A549 (cell line): Measurements from ENCODE around the gene AHCYL2.

ENCODE experiments used
- CHD4 ChIP-seq: fragments of 200-600 bp; sonication (generic); IDR thresholded peaks from 2 replicates; pipeline ENCODE4 v1.6.1; 2016; ENCODE audit warnings: antibody characterized with exemption, mild to moderate bottlenecking, borderline replicate concordance
- CTCF ChIP-seq: fragments of >200 bp; sonication (Bioruptor Twin); formaldehyde crosslinking; IDR thresholded peaks from 3 replicates; pipeline ENCODE4 v1.5.1; 2016
- ELK1 ChIP-seq: fragments of 150-350 bp; IDR thresholded peaks from 2 replicates; pipeline ENCODE4 v1.6.1; 2014; ENCODE audit warnings: low read depth, mild to moderate bottlenecking, low read length
- FOSL2 ChIP-seq, 2 experiments: fragments of 450-650 bp in 1 of 2; fragments of >200 bp in 1 of 2; sonication (Bioruptor Twin) in 1 of 2; formaldehyde crosslinking; IDR thresholded peaks; 2 replicates each; pipeline versions ENCODE4 v1.5.0 to v1.6.1; 2016 to 2020; ENCODE audit warnings: mild to moderate bottlenecking in 1 of 2, moderate library complexity in 1 of 2
- JUNB ChIP-seq: fragments of >200 bp; sonication (Bioruptor Twin); formaldehyde crosslinking; IDR thresholded peaks from 2 replicates; pipeline ENCODE4 v1.6.1; 2016
- MAX ChIP-seq: IDR thresholded peaks from 2 replicates; pipeline ENCODE4 v1.6.1; 2012
- POLR2A ChIP-seq: IDR thresholded peaks from 2 replicates; pipeline ENCODE4 v1.6.1; 2012; ENCODE audit warnings: mild to moderate bottlenecking, low read length
- POLR2AphosphoS2 ChIP-seq: conservative IDR thresholded peaks from 2 replicates; pipeline ENCODE4 v1.6.1; 2012; ENCODE audit warnings: low read length, improper control_type of control experiment, inconsistent platforms
- RAD21 ChIP-seq, 2 experiments: fragments of >200 bp in 1 of 2; sonication (Bioruptor Twin) in 1 of 2; formaldehyde crosslinking in 1 of 2; IDR thresholded peaks in 1 of 2; conservative IDR thresholded peaks in 1 of 2; 2 replicates in 1 of 2; 3 replicates in 1 of 2; pipeline ENCODE4 v1.6.1; 2012 to 2018; ENCODE audit warnings: inconsistent platforms in 1 of 2
- SMC3 ChIP-seq: fragments of >200 bp; sonication (Bioruptor Twin); formaldehyde crosslinking; IDR thresholded peaks from 3 replicates; pipeline ENCODE4 v1.6.1; 2018; ENCODE audit warnings: inconsistent platforms
- USF2 ChIP-seq: fragments of 450-650 bp; IDR thresholded peaks from 2 replicates; pipeline ENCODE4 v1.6.1; 2014; ENCODE audit warnings: antibody characterized with exemption
- ZNF302 ChIP-seq: fragments of 250-450 bp; sonication (Bioruptor Pico); IDR thresholded peaks from 2 replicates; pipeline ENCODE4 v1.9.0; 2021; ENCODE audit warnings: inconsistent platforms, mild to moderate bottlenecking, moderate library complexity

- TF ChIP-seq CTCF: no peak
- no peak for TF ChIP-seq POLR2A
- no peak for TF ChIP-seq POLR2AphosphoS2
- TF ChIP-seq ZNF302: no peak
- TF ChIP-seq SMC3: no peak
- TF ChIP-seq ELK1: no peak
- no peak for TF ChIP-seq FOSL2 (IDR thresholded peaks at IDR 0.05)
- no peak for TF ChIP-seq FOSL2 (CRISPR knock-in tag; IDR thresholded peaks at IDR 0.05)
- no peak for TF ChIP-seq CHD4
- TF ChIP-seq USF2: no peak
- no peak for TF ChIP-seq MAX
- TF ChIP-seq JUNB: no peak
- no peak for TF ChIP-seq RAD21 (conservative IDR thresholded peaks at IDR 0.05 in 1 of 2, IDR thresholded peaks at IDR 0.05 in 1 of 2)
Measured at GRCh38 chr7:129389829-129390228, 165.0 kb downstream of the AHCYL2 start.
